PFSK-1 (cell line): ENCODE data around the gene DCTN4.

Experiments
- POLR2AphosphoS5 ChIP-seq: IDR thresholded peaks from 2 replicates; pipeline ENCODE4 v1.6.1; 2012; ENCODE audit warnings: low read depth, mild to moderate bottlenecking, control low read depth, low read length, moderate library complexity
- REST ChIP-seq, 2 experiments: IDR thresholded peaks; 2 replicates each; pipeline versions ENCODE4 v1.6.1 to v1.8.0; 2011 to 2012; ENCODE audit warnings: low read depth in 2 of 2, low read length in 2 of 2, control low read depth in 1 of 2, inconsistent platforms in 1 of 2, mild to moderate bottlenecking in 1 of 2, moderate library complexity in 1 of 2; ENCODE audit not compliant: insufficient read depth in 1 of 2

GRCh38 chr5:150787656-150788055 is 28.8 kb upstream of the DCTN4 start:
- TF ChIP-seq REST (IDR thresholded peaks at IDR 0.05; ENCODE audit: insufficient read depth in 1 of 2, low read depth in 2 of 2, low read length in 2 of 2) (no peak), POLR2AphosphoS5 (no peak)
